Activated T-helper 9 cell treated with anti-CD3 and anti-CD28 coated beads, Interleukin-2, amount 50 U/mL, for 16 hours (primary cell): Measurements from ENCODE around the gene NXPE4.

Experiments used
- DNase-seq: peaks from one replicate; pipeline ENCODE4 v3.0.0-alpha.2; 2020; ENCODE audit warnings: low read depth

The NXPE4 gene

GRCh38 chr11:114559425-114560310 is 35.9 kb downstream of the NXPE4 start, which contains the start of gene NXPE1:
NXPE1 (minus strand) TSS chr11:114559881; CDS start chr11:114551201, 8,680 bp downstream.
- DNase-seq: no peak

GRCh38 chr11:114556135-114556534 is 39.5 kb downstream of the NXPE4 start:
- no peak for DNase-seq

GRCh38 chr11:114553642-114554041 is 41.9 kb downstream of the NXPE4 start:
- DNase-seq: no peak

GRCh38 chr11:114551060-114551459 is 44.5 kb downstream of the NXPE4 start:
- DNase-seq: no peak

- no peak for DNase-seq
These were observed 69.9 kb downstream of the NXPE4 start for GRCh38 chr11:114525682-114526081.

- no peak for DNase-seq
These were observed 71.5 kb downstream of the NXPE4 start for GRCh38 chr11:114524122-114524521.

GRCh38 chr11:114522818-114523217 is 72.8 kb downstream of the NXPE4 start:
- no peak for DNase-seq
